GM21381 (cell line): ENCODE measurements around the gene ATP1A4.
A peak's percentile ranks its signal among the peaks of the same experiment; 100 is the strongest.

Experiments used
- ATAC-seq: cut with Tn5 transposase; IDR thresholded peaks from one replicate; pipeline ENCODE4 v1.9.1; 2021; ENCODE audit warnings: mild to moderate bottlenecking, moderate library complexity; ENCODE audit not compliant: unreplicated experiment

ATP1A4 gene

GRCh38 chr1:160224606-160225005, 73.2 kb downstream of the ATP1A4 start:
- no peak for ATAC-seq

DNA sequence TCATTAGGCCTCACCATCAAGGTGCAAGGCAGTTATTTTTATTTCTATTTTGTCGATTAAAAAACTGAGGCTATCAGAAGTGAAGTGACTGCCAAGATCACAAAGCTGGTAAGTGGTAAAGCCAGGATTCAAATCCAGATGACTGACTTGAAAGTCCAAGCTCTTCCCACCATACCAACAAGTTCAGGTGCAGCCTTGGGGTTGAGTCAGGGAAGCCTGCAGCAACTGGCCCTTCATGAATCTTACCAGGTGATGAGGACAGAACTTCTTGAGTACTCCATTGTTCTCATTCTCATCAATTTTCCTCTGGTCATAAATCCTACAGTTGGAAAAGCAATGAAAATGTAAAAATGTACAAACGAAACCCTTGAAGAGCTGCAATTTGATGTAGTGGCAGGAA, 73.9 kb downstream of the ATP1A4 start:
- ATAC-seq = no peak

DNA sequence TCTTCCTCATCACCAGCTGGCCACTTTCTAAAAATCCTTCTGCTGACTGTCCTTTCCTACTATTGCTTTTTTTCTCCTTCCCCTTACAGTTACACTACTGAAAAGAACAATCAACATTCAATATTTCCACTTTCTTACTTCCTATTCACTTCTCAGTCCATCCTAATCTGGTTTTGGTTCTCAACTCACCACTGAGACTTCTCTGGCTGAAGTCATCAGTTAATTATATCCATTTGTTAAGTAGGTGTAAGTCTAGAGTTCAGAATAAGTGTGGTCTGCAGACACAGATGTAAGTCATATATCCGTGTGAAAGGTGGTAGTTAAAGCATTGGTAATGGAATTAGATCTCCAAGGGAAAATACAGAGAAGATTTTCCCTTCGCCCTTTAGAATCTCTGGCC, 75.2 kb downstream of the ATP1A4 start:
- ATAC-seq = peak; percentile 66

GRCh38 chr1:160227034-160227433, 75.6 kb downstream of the ATP1A4 start:
- no peak for ATAC-seq

DNA sequence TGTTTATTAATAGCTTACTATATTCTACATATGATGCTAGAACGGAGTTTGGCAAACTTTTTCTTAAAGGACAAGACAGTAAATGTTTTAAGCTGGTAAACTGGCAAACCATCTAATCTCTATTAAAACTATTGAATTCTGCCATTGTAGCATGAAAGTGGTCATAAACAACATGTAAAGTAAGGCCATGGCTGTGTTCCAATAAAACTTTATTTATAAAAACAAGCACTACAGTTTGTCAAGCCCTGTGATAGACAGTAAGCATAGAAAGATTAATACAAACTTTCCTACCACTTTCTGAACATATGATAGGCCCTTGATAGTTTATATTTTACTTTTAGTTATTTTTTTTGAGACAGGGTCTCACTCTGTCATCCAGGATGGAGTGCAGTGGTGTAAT, 76.2 kb downstream of the ATP1A4 start:
- ATAC-seq = no peak

GRCh38 chr1:160228431-160228830, 77.0 kb downstream of the ATP1A4 start:
- no peak for ATAC-seq

GRCh38 chr1:160232911-160233310, 81.5 kb downstream of the ATP1A4 start:
- ATAC-seq = no peak
